NCI-H2227 (cell line): ENCODE results near the gene C1QTNF2.

Experiments used
- DNase-seq: peaks from one replicate; lab custom pipeline; 2025; ENCODE audit not compliant: unreplicated experiment; lab: John Stamatoyannopoulos, UW

Gene C1QTNF2, protein sequence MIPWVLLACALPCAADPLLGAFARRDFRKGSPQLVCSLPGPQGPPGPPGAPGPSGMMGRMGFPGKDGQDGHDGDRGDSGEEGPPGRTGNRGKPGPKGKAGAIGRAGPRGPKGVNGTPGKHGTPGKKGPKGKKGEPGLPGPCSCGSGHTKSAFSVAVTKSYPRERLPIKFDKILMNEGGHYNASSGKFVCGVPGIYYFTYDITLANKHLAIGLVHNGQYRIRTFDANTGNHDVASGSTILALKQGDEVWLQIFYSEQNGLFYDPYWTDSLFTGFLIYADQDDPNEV

DNA sequence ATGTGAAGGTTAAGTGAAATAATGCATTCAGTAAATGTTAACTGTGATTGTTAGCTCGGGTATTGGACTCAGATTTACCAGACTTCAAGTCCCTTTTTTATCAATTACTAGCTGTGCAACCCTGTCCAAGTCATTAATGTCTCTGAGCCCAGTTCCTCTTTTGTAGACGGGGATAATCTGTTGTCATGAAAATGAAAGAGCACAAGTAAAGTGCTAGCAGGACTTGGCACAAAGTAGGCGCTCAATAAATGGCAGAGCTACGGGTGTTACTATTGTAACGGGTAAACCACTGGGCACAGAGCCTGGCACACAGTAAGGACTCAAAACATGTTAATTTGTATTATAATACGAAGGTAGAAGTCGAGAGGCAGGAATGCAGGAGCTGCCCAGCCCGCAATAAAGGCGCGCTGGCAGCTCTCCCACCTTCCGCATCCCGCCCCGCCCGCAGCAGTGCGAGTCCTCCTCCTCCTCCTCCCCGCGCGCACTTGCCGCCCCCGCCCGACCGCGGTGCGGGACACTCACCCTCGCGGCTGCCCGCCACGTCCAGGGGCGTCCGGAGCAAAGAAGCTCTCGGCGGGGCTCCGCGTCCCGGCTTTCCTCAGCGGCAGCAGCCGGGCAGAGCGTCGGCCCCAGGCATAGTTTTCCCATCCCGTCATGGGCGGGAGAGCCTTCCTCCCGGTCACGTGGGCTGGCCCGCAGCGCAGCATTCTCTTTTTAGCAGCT lies at the start of gene C1QTNF2:
Gene C1QTNF2, minus strand, starts transcription at position 637 of the 723 bp plus-strand sequence. CDS start 15,615 bp downstream, outside the sequence.
- DNase-seq, result peak; percentile 32

DNA sequence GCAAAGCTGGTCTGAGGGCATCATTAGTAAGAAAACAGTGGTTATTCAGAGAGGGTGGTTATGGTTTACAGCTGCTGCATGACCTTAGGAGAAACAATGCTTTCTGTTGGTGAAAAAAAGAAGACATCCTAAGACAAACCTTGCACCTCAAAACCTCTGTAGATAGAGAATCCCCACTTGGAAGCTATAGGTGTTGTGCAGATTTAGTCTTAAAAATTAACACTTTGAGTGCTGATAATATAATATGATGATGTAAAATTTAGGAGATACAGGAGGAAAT lies 49.8 kb upstream of the C1QTNF2 start:
- DNase-seq, result no peak

DNA sequence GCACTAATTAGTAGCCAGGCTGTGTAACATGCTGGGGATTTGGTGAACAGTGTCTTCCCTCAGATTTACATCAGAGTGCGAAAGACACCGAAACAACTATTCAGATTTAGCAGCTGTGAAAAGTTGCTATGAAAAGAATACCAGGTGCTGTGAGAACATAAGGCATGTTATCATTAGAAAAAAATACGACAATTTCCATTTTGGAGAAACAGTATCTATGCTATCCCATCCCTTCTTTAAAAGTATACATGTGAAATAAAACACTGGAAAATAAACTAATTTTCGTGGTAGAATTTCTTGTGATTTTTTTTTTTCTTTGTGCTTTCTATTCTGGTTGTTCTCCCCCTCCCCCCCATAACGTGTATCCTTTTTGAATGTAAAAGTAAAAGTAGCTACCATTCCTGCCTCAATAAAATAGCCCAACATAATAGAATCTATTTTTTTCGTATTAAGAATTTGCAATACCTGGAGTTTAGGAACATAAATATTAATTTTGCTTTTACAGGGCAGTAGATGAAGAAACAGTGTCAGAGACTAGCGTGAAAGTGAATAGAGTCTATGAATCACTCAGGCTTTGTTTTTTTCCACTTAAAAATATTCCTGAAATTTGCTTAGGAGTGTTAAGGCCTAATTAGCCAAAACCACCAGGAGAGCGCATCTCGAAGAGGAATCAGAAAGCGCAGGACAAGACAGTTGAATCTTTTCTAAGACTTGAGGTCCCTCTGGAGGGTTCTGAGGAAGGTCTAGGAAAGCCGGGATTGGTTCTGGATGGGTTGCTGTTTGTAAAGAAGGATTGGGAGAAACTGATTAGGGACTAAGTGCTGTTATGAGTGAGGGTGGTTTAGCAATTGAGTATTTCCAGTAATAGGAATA lies 49.3 kb upstream of the C1QTNF2 start:
- peak; percentile 15 for DNase-seq

DNA sequence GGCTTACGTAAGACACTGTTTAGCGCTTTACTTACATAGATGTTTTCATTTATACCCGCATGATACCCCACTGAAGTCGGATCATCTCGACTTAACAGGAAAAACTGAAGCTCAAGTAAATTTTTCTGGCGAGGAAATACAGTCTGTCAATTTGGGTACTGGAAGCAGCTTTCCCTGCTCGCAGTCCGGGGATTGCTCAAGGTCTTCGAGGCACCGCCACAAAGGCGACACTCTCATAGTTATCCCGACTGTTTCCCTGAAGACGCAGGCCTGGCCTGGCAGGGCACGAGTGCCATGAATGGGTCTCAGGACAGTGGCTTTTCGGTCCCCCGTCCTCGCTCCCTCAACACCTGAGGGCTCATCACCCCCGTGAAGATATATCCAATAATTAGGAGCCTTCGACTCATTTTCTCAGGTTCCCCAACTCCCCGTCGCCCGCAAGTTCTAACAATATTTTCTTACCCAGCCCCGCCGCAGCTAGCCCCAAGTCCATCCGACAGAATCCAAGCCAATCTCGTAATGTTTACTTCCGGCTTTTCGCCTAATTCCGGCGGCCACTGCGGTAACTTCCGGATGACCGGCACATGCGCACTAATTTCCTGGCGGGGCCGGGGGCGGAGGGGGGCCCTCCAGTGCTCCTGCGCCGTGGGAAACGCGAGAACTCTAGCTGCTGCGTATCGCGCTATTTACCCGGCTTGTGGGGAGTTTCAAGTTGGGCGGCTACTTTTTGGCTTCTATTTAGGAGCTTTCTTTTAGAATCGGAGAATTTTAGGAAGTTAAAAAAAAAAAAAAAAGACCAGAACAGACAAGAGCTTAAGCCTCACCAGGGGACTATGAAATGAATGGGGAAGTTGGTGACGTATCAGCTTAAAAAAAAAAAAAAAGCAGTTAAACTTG lies 48.4 kb upstream of the C1QTNF2 start, which contains the start of gene SLU7:
Gene SLU7, minus strand, starts transcription at position 521 of the 897 bp plus-strand sequence. CDS start 3,787 bp downstream, outside the sequence.
- DNase-seq, result peak; percentile 92

DNA sequence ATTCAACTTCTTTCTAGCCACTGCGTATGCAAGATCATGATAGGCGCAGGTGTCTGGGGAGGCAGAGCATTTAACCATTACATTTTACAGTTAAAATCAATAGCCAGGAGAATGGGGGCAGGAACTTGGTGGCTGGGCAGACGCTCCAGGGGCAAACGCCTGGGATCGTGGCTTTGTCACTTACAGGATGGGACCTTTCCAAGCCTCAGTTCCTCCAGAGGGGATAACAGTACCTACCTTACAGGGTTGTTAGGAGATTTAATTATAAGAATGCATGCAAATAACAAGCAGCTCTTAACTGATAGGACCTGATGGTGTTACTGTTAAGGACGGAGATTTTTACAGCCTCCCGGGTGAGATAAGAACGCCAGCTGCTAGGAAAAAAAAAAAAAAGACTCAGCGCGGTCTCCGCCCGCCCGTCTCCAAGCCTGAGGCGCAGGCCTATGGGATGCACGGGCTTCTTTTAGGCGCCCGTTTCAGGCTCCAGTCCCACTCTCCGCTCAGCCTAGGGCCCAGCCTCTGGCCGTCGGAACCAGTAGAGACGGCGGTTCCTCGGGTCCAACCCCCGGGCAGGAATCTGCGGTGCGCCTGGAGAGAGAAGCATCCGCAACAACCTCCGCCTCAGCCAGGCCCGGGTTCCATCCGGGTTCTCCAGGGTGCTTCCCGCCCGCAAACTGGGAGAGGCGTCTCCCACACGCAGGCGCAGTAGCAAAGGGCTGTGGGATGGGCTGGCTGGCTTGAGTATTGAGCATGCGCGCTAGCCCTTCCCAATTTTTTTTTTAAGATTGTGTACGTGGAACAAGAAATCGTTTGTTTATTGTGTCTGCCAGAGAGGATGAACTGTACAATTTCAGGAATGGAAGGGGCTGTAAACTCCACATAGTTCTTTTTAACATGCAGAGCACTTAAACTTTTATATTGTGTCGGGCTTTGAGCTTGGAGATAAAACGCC lies 29.3 kb upstream of the C1QTNF2 start, which contains the start of gene FAM200C:
Gene FAM200C, minus strand, starts transcription at position 653 of the 952 bp plus-strand sequence. CDS start 4,564 bp downstream, outside the sequence.
- peak; percentile 92 for DNase-seq

DNA sequence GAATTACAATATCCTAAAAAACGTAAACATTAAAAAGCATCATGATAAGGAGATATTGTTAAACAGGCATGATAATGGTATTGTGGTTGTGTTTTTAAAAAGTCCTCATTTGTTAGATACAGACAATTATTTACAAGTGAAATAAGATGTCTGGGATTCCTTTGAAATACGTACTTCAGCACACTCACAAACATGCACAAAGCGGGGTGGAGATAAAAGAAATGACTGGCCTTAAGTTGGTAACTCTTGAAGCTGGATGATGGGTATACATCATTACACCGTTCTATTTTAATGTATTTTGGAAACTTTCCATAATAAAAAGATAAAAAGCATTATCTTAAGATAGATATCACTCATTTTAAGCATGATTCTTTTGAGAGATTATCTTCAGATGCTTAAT lies 28.4 kb upstream of the C1QTNF2 start:
- DNase-seq, result no peak

DNA sequence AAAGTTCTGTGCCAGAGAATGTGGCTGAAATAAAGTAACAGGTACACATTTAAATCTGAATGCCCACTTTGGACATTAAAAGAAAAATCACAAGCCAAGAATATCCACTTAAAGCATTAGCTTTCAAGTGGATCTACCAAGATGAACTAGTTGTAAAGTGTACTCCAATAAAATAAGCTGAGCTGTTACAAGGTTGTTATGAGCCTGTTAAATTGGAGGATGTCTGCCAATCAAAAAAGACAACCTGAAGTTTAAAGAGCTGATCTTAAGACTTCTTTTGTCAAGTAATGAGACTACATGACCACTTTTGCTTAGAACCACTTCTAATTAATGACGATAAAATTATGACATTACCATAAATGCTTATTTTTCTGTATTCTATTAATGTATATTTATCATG lies 27.1 kb upstream of the C1QTNF2 start:
- DNase-seq, result no peak

DNA sequence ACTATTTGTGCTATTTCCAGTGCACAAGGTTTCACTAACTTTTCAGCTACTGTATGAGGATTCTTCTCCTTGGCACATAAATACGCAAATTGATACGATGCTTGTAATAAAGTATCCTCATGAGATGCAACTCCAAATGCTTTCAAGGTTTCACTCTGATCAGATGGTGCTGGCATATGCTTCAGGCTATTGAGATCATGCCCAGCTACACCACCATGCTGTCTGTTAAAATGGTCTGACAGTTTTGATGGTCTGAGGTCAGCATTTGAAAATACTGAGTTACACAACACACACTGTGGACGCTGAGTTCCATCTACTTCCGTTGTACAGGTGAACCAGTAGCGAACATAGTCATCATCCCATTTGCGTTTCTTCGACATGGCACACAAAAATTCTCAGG lies 24.7 kb upstream of the C1QTNF2 start:
- no peak for DNase-seq

DNA sequence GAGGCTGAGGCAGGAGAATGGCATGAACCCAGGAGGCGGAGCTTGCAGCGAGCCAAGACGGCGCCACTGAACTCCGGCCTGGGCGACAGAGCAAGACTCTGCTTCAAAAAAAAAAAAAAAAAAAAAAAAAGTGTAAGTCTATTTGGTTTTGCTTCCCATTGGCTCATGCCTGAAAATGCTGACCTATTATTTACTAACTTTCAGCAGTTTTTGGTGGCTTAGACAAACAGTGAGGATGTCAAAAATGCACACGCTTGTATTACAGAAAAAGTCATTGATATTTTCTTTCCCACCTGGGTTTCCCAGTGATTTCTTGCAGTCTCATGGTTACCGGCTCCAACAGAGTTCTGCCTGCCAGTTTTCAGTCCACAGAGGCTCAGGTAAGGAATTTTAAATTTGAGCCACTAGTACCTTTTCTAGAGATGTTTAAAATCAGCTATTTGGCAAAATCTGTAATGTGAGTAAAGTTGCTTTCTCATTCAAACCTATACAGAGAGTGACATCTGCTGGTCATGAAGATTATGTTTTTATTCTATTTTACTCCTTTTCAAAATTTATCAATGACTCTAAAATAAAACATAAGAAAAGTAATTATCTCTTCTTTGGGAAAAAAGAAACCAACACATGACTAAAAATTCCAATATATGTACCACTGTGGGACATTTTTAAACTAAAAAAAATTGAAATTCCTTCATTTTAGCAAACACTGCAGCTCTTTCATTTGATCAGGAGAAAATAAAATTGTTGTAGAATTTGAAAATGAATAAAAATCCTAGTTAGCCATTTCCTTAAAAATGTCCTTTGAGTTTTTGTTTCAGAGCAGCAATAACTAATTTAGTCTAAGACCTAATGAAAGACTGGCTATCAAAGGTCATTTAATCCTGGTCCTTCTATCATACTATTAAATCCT lies 20.6 kb upstream of the C1QTNF2 start:
- peak; percentile 17 for DNase-seq

DNA sequence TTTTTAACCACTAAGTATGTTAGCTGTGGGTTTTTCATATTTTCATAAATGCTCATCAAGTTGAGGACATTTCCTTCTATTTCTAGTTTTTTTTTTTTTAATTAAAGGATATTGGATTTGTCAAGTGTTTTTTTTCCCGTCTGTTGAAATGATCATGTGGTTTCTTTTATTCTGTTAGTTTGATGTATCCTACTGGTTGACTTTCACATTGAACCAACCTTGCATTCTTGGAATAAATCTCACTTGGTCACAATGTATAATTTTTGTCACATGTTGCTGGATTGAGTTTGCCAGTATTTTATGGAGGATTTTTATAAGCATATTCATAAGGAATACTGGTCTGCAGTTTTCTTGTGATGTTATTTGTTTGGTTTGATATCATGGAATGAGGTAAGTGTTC lies 17.0 kb upstream of the C1QTNF2 start:
- DNase-seq, result peak; percentile 8

DNA sequence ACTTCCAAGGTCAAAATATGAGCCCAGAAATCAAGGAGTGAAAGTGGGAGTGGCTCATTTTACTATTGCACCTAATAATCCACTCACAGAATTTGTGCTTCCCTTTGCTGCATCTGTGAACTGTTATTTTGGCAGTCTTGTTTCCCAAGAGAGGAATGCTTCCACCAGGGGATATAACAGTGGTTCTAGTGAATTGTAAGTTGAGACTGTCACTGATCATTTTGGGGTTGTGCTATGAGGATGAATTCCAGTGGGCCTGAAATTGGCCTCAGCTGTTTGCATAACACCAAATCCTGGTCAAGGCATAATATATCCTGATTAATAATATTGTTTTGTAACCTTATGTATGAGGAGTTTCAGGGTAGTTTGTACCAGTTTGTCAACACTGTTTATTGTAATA lies 15.1 kb upstream of the C1QTNF2 start:
- no peak for DNase-seq

DNA sequence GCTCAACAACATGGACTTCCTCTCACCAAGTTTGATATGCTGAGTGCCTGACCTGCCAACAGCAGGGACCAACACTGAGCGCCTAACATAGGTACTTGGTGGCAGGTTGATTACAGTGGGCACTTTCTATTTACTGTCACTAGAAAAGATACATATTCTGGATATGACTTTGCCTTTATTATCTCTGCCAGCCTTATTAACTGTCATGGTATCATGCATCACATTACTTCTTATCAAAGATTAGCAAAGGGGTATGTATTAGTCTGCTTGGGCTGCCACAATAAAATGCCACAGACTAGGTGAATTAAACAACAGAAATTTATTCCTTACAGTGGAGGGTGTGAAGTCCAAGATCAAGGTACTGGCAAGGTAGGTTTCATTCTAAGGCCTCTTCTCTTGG lies 14.3 kb upstream of the C1QTNF2 start:
- DNase-seq, result no peak

DNA sequence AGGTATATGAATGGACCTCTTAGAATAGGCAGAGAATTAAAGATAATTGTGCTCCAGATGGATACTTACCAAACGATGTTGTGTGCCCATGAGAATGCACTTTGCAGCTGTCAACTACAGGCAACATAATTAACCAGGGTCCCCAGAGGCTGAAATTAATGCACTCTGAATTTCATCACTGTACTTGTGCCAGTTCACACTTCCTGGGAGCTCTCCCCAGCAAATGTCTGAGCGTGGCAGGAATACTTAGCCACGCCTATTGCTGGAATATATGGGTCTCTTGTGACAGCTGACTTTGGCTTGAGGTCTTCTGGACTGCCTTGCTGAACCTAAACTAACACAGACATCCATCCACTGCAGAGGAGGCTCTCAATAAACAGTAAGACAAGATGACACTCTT lies 11.9 kb upstream of the C1QTNF2 start:
- no peak for DNase-seq

DNA sequence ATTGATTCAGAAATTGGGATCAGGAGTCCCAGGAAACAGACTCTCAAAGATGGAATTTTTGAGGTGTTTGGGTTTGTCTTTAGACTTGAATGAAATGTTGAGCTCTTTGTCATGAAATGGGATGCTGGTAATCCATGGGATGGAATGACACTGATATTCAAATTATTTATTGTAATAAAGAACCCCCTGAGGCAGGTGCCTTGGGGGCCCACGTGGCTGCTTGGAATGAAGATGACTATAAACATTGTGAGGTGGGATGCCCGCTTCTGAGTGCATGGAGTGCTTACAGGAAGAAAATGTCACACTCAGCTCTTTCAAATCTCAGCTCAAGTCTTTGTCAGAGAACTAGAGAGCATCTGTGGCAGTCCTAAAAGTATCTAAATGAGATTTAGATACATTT lies 9.6 kb upstream of the C1QTNF2 start:
- no peak for DNase-seq

DNA sequence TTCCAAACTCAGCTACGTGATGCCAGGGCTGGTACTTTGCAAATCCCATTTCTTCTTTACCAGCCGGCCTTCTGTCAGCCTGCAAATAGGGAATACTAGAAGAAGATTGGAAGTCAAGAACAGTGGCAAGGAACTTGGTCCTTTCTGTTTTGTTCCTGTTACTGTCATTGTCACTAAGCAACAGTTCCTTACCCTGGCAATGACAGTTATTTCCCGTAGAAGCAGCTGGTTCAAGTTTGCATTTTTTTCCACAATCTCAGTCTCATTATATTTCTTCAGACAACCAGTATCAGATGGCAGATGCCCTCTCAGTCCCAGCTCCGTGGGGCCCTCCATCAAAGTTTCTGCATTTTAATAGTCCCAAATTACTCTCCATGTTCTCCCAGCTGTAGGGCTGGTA lies 9.1 kb upstream of the C1QTNF2 start:
- DNase-seq, result no peak

DNA sequence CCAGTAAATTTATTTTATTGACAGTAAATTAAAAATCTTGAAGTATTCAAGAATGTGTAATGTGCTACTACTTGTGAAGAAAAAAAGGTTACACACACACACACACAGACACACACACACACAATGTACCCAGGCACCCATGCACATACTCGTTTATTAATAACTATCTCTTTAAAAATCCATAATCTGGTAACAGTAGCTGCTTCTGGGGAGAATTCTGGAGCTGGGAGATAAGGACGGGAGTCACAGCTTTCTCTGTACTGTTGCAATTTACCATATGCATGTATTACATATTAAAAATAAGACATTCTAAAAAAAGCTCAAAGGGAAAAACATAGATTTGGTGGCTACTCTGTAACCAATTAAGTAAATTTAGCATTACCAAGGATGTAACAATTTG lies 7.9 kb upstream of the C1QTNF2 start:
- no peak for DNase-seq

DNA sequence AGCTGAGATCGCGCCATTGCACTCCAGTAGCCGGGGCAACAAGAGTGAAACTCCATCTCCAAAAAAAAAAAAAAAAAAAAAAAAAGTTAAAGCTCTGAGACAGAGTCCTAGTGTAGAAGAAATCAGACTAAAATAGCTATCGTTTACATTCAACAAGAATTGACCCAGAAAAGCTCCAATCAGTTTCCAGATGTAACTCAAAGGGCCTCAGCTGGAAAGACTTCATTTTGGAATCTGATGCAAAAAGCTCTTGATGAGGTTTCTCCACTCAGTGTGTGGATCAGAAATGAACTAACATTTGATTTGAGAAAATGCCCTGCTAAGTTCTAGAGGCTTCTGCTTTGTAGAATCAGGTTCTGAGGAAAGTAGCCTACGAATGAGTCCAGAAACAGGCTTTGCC lies 7.2 kb upstream of the C1QTNF2 start:
- no peak for DNase-seq

DNA sequence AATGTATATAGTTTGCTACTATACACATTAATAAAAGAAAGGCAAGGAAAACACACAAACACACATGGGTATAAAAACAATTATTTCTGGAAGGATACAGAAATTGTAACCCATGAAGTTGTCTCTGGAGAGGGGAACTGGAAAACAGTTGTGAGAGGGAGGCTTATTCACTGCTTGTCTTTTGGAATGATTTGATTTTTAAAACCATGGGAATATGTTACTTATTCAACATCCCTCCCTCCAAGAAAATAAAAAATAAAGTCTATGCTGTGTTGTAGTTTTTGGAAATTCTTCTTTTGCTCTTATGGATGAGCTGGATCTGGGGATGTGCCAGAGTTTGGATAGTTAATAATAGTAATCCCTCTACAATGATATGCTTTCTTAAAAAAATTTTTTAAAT lies 6.0 kb upstream of the C1QTNF2 start:
- no peak for DNase-seq
